Esophagus muscularis mucosa (tissue), 4 donors: ENCODE data around the gene PSPH. TPM values are rescaled to one million over a fixed set of nuclear protein-coding genes. Genes with fewer than 3 reads are reported as not detected.
A peak's percentile ranks its signal among the peaks of the same experiment; 100 is the strongest.

Experiments
- DNase-seq: peaks from one replicate; pipeline ENCODE4 v3.0.0-alpha.2; 2017; ENCODE audit errors: extremely low spot score
- H3K27ac ChIP-seq, 4 donors: fragments of 200-600 bp; sonication (generic); replicated peaks in 1 of 4; 1 replicate in 3 of 4; 2 replicates in 1 of 4; pipeline ENCODE4 v1.5.1; 2016 to 2019; ENCODE audit warnings: mild to moderate bottlenecking in 1 of 4
- H3K27me3 ChIP-seq, 4 donors: fragments of 200-600 bp; sonication (generic); one replicate each; pipeline versions ENCODE4 v1.5.1 to v1.6.0; 2016 to 2019
- H3K36me3 ChIP-seq, 4 donors: fragments of 200-600 bp; sonication (generic); one replicate each; pipeline ENCODE4 v1.5.1; 2016 to 2019
- H3K4me1 ChIP-seq, 4 donors: fragments of 200-600 bp; sonication (generic); one replicate each; pipeline ENCODE4 v1.5.1; 2016 to 2019
- H3K4me3 ChIP-seq, 4 donors: fragments of 200-600 bp; sonication (generic); 1 replicate in 2 of 4; 2 replicates in 2 of 4; pipeline ENCODE4 v1.5.1; 2016 to 2019; ENCODE audit warnings: mild to moderate bottlenecking in 4 of 4, moderate library complexity in 1 of 4
- H3K9me3 ChIP-seq, 4 donors: fragments of 200-600 bp; sonication (generic); 1 replicate in 3 of 4; 2 replicates in 1 of 4; pipeline ENCODE4 v1.5.1; 2016 to 2019
- EP300 ChIP-seq: sonication (generic); formaldehyde crosslinking; IDR thresholded peaks from one replicate; pipeline ENCODE4 v1.6.1; 2017; ENCODE audit warnings: antibody characterized with exemption
- POLR2A ChIP-seq: fragments of 450-650 bp; IDR thresholded peaks from one replicate; pipeline ENCODE4 v1.6.1; 2017; ENCODE audit warnings: antibody characterized with exemption, moderate library complexity, mild to moderate bottlenecking, low read depth
- POLR2AphosphoS5 ChIP-seq, 2 donors: sonication (generic); formaldehyde crosslinking; IDR thresholded peaks; one replicate each; pipeline ENCODE4 v1.6.1; 2017; ENCODE audit warnings: antibody characterized with exemption in 2 of 2
- WGBS: methylation state at CpG from one replicate; pipeline ENCODE4 v1.1.5; 2018; 5-methylcytosine and 5-hydroxymethylcytosine counted together
- intact Hi-C: fragments of 100-400 bp; cut with DNase I; formaldehyde crosslinking; loops from one replicate; pipeline ENCODE4 v1.15.1; 2023
- total RNA-seq, 4 donors: library from RNA; depleted of rRNA; stranded (reverse); fragments of >200 nt; gene quantifications; one replicate each; pipeline versions ENCODE4 v1.1.0 to v1.2.1, GENCODE V29; 2016
- TF ChIP-seq, protein P1 (sequence below), 3 experiments: fragments of 200-600 bp in 2 of 3; fragments of 450-650 bp in 1 of 3; sonication (generic) in 2 of 3; IDR thresholded peaks; one replicate each; pipeline ENCODE4 v1.5.1; 2017 to 2019; ENCODE audit warnings: antibody characterized with exemption in 3 of 3, mild to moderate bottlenecking in 2 of 3, moderate library complexity in 1 of 3

Gene PSPH
- total RNA-seq, 4 donors from 2014 or later = 9.1 to 15.9 (median 13.1) TPM

DNA sequence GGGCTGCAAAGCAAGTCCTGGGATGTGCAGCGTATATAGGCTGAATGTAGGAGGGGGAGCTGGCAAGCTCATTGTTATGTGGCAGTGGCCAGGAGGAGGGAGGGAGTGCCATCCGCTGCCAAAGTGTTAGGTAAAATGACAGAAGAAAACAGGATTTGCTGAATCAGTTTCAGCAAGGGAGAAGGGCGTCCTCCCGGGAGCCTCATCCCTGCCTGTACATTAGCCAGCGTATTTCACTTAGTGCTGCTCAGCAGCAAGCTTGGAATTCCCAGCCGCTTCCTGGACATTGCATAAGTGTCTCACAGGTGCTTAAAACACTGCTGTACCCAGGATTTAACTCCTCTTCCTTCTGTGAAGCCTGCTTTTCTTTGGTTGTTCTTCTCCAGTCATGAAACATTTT lies 84.4 kb downstream of the PSPH start:
- intact Hi-C loops = loop anchor here (10.0 kb wide), 2 partner anchors 88 to 602 kb away; partner anchors contain the start of genes CCT6A, LANCL2 and PSPH
- no peak for DNase-seq
- 71% methylated on average over 6 of the region's 6 CpGs for WGBS
- no peak for TF ChIP-seq POLR2AphosphoS5 (IDR thresholded peaks at IDR 0.05)
- Histone ChIP-seq H3K4me1 (peaks cover 28 to 70% (median 57%) of the 10 kb centered on the region in 4 donors), H3K4me3 (no peak overlapping the region), H3K27me3 (no peaks in the 10 kb centered on the region), H3K27ac (peak overlapping the region; percentile 95 to 99 (median 96)), H3K9me3 (no peaks in the 10 kb centered on the region), H3K36me3 (peaks cover 0 to 34% (median 5%) of the 10 kb centered on the region in 4 donors)

DNA sequence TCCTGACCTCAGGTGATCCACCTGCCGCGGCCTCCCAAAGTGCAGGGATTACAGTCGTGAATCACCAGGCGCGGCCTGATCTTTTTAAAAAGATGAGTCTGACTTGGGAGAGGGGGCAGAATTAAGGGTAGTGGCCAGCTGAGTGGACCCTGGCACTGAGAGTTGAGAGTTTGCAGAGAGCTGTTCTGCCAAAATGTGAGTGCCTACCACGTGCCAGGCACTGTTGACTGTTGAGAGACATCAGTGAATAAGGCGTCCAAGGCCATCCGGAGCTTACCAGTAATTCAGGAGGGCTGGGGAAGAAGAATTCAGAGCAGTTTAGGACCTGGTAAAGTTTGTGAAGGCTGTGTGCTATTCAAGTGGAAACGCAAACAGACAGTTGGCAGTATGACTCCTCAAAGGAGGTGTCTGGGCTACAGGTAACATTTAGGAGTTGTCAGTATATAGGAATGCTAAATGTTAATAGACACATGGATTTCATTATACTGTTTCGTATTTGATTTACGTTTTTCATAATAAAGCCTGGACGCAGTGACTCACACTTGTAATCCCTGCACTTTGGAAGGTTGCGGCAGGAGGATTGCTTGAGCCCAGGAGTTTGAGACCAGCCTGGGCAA lies 85.3 kb downstream of the PSPH start:
- no peak for DNase-seq
- Histone ChIP-seq H3K9me3 (no peaks in the 10 kb centered on the region), H3K4me1 (peaks cover 28 to 67% (median 51%) of the 10 kb centered on the region in 4 donors), H3K4me3 (peak overlapping the region; percentile 71 to 92 (median 76)), H3K27me3 (no peaks in the 10 kb centered on the region), H3K36me3 (peaks cover 0 to 34% (median 5%) of the 10 kb centered on the region in 4 donors), H3K27ac (peak overlapping the region; percentile 95 to 99 (median 96))
- intact Hi-C loops = loop anchor here (10.0 kb wide), 2 partner anchors 89 to 601 kb away; partner anchors contain the start of genes CCT6A, LANCL2 and PSPH
- WGBS = 66% methylated on average over 13 of the region's 13 CpGs
- TF ChIP-seq EP300 (no peak), POLR2A (no peak), POLR2AphosphoS5 (IDR thresholded peaks at IDR 0.05) (no peak)
- TF ChIP-seq, protein P1, sequence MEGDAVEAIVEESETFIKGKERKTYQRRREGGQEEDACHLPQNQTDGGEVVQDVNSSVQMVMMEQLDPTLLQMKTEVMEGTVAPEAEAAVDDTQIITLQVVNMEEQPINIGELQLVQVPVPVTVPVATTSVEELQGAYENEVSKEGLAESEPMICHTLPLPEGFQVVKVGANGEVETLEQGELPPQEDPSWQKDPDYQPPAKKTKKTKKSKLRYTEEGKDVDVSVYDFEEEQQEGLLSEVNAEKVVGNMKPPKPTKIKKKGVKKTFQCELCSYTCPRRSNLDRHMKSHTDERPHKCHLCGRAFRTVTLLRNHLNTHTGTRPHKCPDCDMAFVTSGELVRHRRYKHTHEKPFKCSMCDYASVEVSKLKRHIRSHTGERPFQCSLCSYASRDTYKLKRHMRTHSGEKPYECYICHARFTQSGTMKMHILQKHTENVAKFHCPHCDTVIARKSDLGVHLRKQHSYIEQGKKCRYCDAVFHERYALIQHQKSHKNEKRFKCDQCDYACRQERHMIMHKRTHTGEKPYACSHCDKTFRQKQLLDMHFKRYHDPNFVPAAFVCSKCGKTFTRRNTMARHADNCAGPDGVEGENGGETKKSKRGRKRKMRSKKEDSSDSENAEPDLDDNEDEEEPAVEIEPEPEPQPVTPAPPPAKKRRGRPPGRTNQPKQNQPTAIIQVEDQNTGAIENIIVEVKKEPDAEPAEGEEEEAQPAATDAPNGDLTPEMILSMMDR (IDR thresholded peaks at IDR 0.05) = no peak

DNA sequence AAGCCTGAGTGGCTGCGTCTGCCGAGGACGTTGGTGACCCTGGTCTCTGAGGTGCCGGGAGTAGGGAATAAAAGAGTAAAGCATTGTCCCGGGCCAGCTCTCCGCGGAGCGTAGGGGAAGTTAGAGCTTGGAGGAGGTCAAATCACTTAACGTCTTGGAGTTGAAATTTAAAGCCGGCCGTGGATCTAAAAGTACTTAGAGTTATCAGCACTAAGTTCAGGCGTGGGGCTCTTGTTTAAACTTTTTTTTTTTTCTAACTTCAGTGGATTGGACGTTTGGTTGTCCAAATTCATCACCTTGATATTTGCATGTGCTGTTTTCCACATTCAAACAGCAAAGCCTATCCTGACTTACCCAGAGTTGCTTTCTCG lies 86.2 kb downstream of the PSPH start:
- no peaks in the 10 kb centered on the region for H3K27me3 ChIP-seq
- peak overlapping the region; percentile 71 to 92 (median 76) for H3K4me3 ChIP-seq
- 3% methylated on average over 11 of the region's 14 CpGs for WGBS
- no peak for TF ChIP-seq POLR2A
- TF ChIP-seq, protein P1 (IDR thresholded peaks at IDR 0.05) = no peak
- TF ChIP-seq EP300 = no peak
- TF ChIP-seq POLR2AphosphoS5 (IDR thresholded peaks at IDR 0.05) = no peak
- H3K36me3 ChIP-seq = peaks cover 0 to 26% (median 2%) of the 10 kb centered on the region in 4 donors
- peak overlapping the region; percentile 95 to 99 (median 96) for H3K27ac ChIP-seq
- no peaks in the 10 kb centered on the region for H3K9me3 ChIP-seq
- peak; percentile 94 for DNase-seq
- intact Hi-C loops = loop anchor here (10.0 kb wide), 2 partner anchors 90 to 600 kb away; partner anchors contain the start of genes CCT6A, LANCL2 and PSPH
- H3K4me1 ChIP-seq = peaks cover 28 to 62% (median 46%) of the 10 kb centered on the region in 4 donors

DNA sequence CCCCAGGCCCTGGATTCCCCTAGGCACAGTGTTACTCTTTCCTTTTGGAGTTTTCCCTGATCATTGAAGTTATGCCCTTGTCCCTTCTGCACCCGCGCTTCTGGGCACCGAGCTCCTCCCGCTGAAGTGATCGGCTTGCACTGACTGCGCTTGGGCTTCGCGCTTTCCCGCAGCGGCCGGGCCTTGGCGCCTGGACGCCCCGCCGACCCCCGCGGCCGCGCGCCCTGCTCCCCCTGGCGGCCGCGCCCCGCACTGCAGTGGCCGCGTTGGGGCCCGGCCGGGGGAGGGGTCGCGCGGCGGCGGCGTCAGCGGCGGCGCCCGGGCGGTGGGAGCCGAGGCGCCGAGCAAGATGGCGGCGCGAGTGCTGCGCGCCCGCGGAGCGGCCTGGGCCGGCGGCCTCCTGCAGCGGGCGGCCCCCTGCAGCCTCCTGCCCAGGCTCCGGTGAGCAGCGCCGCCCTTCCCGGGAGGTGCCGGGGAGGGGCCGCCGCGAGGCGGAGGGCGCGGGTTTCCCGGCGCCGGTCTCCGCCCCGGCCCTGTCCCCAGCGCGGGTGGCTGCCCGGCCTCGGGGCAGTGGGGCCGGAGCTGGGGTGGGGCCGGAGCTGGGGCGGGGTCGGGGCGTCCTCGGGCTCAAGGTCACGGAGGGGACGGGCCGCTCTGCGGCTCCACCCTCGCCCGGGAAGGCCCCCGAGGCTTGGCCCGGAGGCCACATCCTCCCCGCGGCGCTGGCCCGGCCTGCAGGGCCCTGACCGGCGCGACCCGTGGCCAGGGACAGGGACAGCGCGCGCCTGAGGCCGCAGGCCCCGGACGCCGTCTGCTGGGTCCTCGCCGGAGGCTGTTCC lies 86.8 kb downstream of the PSPH start, which contains the start of gene NIPSNAP2:
Gene NIPSNAP2, plus strand, starts transcription at position 325 of the 839 bp plus-strand sequence. Its CDS starts 25 bp downstream, at position 350.
- Histone ChIP-seq H3K9me3 (no peaks in the 10 kb centered on the region), H3K4me1 (peaks cover 28 to 61% (median 44%) of the 10 kb centered on the region in 4 donors), H3K27ac (peak within 1 kb of the TSS; percentile 95 to 99 (median 96)), H3K4me3 (peak within 1 kb of the TSS; percentile 71 to 92 (median 76)), H3K27me3 (no peaks in the 10 kb centered on the region), H3K36me3 (peaks cover 0 to 22% (median 2%) of the 10 kb centered on the region in 4 donors)
- WGBS = 0% methylated on average over 6 of the region's 105 CpGs
- DNase-seq = peak; percentile 92
- intact Hi-C loops = loop anchor here (5.0 to 10.0 kb wide), 4 partner anchors 77 to 600 kb away; partner anchors contain the start of genes CCT6A, LANCL2, PSPH and ZNF713
- no peak for TF ChIP-seq EP300
- TF ChIP-seq POLR2AphosphoS5 (IDR thresholded peaks at IDR 0.05) = peak; percentile 38 to 56
- TF ChIP-seq, protein P1 (IDR thresholded peaks at IDR 0.05) = peak; percentile 39 to 76 (median 62)
- peak; percentile 46 for TF ChIP-seq POLR2A
